DMS53 treated with DMSO at 0.1 percent for 48 hours (cell line): ENCODE data around the gene PTPRN2.
"Not testable (repeated sequence)": the region's sequence is repeated elsewhere in the genome, so short reads cannot be mapped to it uniquely, and the experiment has no call there.

Experiments used
- DNase-seq: peaks from one replicate; lab custom pipeline; 2025; ENCODE audit not compliant: unreplicated experiment; lab: John Stamatoyannopoulos, UW

PTPRN2 gene

DNA sequence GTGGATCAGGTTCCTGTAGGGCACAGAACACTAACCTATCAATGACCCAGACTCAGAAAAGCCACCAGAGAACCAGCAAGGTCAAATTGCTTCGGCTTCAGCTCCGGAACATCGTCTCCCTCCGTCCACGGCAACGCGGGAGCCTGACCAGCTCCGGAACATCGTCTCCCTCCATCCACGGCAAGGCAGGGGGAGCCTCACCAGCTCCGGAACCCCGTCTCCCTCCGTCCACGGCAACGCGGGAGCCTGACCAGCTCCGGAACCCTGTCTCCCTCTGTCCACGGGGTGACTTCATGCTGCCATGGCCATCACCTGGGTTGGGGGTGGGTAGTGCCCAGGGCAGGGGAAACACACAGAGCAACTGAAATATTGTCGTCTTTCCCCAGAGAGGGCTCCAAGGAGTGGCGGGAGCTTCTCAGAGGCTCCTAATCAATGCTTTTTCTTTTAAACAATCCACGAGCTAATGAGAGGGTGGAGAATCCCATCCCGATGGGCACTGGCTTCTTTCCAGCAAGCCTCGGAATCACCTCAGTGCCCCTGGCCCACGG is 847.3 kb downstream of the PTPRN2 start:
- DNase-seq: no peak

DNA sequence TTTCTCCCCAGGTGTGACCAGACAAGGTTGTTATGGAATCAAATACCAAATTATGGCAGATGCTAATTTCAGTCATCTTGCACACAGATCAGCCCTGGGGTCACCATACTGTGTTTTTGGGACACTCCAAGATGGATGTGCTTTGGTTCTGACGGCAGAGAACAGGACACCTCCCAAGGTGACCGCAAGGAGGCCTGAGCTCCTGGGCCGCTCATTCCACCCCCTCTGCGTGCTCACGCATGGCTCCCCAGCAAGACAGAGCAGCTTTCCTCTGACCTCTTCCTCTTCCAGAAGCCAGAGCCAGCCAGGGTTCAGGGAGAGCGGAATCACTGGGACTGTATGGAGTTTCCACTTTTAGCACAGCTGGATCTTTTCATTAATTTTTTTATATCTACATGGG is 848.0 kb downstream of the PTPRN2 start:
- no peak for DNase-seq

DNA sequence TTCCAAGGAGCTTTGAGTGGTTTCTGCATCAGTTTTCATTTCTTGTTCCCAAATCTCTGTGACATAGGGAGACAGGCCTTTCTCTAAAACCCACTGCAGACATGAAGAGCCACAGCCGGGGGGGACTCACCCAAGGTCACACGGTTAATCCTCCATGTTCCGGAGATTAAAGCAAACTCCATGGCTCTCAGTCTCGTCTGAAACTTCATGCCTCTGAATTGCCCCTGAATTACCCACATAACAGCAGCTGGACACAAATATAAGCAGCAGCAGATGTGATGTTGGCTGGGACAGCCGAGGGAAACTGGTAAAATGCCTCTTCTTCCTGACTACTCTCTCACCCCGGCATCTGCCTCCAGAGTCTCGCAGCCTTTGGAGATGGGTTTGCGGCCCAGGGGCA is 848.6 kb downstream of the PTPRN2 start:
- no peak for DNase-seq

DNA sequence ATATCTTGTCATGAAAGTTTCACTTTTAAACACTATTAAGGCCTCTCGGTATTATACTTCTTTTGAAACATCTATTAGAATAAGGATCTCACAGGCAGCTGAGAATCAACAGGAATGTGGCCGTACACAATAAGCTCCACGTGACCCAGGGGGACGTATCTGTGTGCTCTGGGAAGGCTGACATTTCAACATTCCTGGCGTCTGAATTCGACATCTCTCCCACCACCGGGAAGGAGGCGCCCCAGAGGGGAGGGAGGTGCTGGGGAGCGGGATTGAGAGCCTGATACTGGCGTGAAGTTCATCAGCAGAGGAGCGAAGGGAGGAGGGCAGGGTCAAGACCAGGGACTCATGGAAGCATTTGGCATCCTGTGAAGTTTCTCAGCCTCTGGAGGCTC is 849.6 kb downstream of the PTPRN2 start:
- DNase-seq: no peak

DNA sequence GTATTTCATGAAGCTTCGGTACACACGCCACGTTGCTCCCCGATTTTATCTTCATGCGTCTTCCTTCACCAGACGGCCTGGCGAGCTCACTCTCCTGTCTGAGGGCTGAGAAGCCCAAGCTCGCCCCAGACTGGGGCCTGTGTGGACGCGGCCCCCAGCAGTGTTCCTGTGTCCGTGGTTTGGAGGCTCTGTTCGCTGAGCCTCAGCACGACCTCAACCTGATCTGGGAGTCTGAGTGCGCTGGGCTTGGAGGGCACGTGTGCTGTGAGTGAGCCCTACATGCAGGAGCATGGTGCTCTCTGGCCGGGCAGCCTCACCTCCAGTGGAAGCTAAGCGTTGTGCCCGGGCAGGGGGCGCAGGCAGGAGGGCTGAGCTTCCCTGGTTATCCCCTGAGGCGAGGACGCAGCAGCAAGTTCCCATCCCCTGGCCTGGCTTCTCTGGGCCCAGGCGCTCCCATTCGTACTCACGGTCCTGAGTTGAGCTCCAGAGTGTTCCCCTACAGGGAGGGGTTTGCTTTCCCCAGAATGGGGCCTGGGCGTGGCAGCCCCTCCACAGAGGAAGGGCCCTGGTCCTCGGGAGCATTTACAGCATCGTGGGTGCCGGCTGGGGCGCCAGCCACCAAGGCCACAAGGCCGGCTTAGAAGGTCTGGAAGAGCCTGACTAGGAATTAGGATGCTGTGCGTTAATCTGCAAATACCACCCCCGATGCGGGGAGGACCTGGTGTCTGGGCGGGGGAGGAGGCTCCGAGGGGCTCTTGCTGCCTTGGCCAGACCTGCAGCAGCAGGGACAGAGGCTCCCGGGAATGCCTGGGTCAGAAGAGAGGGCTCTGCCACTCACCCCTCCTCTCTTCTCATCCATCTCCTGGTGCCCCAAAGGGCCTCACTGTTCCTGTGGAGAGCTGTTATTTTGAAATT is 850.2 kb downstream of the PTPRN2 start:
- no peak for DNase-seq

DNA sequence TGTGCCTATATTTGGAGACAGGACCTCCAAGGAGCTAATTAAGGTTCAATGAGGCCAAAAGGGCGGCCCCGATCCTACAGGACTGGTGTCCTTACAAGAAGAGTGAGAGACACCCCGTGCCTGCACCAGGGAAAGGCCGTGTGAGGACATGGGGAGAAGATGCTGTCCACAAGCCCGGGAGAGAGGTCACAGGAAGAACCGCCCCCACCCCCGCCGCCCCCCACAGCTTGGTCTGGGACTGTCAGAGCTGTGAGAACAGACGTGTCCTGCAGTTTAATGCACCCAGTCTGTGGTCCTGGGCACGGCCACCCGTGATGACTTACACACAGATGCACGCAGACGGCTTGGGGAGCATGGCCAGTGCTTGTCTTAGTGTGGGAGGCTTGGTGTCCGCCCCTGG is 851.3 kb downstream of the PTPRN2 start:
- no peak for DNase-seq

DNA sequence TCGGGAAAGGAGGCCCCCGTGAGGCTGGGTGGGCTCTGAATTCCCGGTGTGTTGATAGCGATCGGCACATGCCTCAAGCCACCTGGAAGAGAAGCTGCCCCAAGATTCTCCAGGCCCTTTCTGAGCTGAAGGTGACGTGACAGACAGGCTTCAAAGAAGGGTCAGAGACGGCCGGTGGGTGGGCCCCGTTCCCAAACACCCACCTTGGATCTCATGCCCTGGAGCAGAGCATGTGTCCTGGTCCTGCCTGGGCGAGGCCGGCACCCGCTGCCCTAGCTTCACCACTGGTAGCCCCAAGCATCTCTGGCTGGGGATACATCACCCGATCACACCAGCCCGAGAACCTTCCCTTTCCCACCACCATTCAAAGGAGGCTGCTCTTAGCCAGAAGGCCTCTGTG is 851.8 kb downstream of the PTPRN2 start:
- no peak for DNase-seq

DNA sequence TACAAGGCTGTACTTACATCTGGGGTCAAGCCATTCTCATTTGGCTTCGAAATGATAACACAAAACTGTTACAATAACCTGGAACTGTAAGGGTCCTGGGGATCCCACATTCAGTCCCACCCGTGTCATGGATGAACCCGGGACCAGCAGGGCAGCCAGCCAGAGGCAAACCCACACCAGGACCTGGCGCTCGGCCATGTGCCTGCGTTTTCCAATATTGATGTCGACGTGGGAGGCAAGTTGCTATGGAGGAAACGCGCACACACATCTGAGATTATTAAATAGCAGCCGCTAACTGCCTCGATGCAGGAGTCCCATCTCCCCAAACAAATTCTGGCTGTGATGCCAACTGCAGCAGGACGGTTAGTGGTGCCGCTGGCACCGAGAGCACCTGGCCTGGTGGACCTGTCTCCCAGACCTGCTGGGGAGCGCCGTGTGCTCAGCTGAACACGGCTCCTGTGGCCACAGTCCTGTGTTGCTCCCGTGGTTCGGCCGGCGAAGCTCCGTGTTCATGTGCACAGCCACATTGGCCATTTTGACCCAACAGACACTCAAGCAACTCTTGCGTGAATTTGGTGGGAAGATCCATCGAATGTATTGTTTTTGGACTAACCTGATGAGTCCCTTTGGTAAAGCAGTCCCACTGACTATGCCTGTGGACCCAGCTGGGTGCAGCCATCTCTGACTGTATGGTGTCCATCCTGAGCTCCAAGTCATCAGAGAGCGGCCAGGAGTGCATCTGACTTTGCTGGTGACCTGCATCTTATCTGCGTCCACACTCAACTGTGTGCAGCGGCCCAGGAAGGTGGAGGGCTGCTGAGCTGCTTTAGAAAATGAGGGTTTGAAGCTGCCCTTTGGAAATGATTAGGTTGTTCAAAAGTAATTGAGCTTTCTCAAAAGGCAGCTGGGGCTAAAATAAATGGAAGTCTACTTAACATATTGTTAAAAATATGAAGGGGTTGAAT is 852.7 kb downstream of the PTPRN2 start:
- DNase-seq: no peak

DNA sequence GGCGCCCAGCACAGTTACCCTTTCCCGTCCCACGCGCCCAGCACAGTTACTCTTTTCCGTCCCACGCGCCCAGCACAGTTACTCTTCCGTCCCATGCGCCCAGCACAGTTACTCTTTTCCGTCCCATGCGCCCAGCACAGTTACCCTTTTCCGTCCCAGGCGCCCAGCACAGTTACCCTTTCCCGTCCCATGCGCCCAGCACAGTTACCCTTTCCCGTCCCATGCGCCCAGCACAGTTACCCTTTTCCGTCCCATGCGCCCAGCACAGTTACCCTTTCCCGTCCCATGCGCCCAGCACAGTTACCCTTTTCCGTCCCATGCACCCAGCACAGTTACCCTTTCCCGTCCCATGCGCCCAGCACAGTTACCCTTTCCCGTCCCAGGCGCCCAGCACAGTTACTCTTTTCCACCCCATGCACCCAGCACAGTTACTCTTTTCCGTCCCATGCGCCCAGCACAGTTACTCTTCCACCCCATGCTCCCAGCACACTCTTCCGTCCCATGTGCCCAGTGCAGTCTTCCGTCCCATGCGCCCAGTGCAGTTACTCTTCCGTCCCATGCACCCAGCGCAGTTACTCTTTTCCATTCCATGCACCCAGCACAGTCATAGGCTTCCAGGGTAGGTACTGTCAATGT is 853.7 kb downstream of the PTPRN2 start:
- not testable (repeated sequence) for DNase-seq

DNA sequence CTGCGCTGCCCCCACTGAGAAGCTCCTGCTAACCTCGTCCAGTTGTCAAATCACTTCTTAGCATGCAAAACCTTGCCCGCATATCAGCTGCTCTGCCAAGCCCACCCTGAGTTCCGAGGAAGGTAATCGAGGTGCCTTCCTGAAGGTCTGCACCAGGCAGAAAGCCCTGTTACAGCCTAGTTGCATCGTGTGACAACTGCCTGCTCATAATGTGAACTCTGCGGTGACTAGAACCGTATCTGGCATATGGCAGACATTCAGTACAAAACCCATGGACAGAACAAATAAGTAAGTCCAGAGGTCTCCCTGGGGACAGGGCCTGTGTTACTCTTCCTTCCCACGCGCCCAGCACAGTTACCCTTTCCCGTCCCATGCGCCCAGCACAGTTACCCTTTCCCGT is 856.5 kb downstream of the PTPRN2 start:
- DNase-seq: no peak

DNA sequence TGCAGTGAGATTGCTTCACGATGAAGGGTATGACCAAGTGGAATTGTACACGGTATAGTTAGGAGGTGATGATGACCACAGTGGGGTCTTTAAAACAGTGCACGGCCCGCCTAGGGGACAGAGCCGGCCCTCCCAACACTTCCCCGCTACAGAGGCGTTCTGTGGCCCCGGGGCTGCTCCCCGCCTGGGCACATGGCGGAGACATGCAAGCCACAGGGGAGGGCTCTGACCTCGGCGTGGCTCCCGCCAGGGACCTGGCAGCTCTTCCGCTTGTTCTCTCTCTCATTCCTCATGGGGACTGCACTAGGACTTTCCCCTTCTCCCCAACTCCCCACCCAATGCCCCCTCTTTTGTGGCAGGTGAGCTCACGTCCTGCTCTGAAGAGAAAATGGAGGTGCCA is 857.0 kb downstream of the PTPRN2 start:
- no peak for DNase-seq

DNA sequence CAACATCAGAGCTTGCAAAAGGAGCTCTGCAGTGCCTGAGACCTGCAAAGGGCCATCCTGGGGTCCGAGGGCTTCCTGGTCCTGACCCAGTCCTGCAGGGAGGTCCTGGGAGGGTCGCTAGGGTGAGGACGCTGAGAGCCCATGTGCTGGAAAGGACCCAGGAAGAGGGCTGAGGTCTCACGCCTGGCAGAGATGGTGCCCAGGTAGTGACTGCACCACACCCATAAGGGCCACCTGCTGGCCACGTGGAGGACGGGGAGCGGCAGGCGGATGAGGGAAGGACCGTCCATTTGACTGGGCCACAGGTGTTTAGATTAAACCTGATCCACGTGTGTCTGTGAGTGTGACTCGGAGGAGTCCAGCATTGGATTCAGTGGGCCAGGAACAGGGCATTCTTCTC is 858.1 kb downstream of the PTPRN2 start:
- no peak for DNase-seq

DNA sequence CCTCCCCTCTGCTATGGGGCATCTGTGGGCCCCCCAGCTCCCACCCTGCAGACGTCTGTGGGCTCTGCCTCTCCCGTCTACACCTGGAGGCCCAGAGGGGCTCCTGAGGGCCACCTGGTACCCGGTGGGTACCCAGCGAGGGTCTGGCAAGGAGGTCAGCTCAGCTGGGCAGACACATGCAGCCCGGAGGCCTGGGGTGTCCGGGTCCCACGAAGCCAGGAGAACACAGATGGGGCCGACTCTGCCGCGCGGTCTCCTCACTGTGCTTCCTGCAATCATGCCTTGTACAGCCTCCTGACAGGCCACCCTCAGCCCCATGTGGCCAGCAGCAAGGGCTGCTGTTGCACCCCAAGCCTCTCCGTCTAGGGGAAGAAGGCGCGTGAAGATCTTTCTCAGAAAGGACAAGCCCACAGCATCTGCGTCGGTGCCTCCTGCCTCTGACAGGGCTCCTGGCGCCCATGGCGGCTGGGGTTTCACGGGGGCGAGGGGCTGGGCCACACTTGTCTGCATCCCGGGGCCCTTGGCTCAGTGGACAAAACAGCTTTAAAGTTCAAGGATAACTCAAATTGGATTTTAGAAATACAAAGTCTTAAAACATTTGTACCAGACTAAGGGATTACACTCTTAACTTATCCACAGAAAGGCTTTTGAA is 859.5 kb downstream of the PTPRN2 start:
- no peak for DNase-seq

DNA sequence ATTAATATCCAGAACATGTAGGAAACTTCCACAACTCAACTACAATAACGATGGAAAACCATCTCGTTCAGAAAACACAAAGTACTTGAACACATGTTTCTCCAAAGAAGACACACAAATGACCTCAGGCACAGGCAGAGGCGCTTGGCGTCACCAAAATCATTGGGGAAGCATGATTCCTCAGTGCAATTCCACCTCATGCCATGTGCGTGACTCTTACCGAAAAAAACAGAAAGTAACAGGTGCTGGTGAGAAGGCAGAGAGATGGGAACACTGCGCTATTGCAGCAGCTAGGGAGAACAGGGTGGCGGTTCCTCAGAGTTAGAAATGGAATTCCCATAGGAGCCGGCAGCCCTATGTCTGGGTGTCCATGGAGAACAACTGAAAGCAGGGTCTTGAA is 860.9 kb downstream of the PTPRN2 start:
- no peak for DNase-seq

DNA sequence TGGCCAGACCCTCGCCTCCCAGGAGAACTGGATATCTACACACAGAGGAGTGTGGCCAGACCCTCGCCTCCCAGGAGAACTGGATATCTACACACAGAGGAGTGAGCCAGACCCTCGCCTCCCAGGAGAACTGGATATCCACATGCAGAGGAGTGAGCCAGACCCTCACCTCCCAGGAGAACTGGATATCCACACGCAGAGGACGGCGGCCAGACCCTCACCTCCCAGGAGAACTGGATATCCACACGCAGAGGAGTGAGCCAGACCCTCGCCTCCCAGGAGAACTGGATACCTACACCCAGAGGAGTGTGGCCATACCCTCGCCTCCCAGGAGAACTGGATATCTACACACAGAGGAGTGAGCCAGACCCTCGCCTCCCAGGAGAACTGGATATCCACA is 862.3 kb downstream of the PTPRN2 start:
- DNase-seq: not testable (repeated sequence)

DNA sequence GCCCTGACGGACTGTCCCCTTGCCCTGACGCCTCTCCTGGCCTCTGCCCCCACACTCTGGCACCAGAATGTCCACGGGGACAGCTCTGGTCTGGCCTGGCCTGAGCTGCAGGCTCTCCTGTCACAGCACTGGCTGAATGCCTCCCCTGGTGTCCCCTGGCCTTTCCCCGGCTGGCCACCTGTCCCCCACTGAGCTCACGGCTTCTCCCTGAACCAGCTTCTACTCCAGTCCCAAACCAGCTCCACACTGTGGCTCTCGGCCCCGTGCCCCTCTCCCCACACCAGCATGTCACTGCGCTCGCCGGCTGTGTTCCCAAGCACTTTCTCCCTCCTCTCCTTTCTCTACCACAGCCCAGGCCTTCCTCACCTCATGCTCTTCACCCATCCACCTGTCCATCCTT is 864.4 kb downstream of the PTPRN2 start:
- DNase-seq: no peak

DNA sequence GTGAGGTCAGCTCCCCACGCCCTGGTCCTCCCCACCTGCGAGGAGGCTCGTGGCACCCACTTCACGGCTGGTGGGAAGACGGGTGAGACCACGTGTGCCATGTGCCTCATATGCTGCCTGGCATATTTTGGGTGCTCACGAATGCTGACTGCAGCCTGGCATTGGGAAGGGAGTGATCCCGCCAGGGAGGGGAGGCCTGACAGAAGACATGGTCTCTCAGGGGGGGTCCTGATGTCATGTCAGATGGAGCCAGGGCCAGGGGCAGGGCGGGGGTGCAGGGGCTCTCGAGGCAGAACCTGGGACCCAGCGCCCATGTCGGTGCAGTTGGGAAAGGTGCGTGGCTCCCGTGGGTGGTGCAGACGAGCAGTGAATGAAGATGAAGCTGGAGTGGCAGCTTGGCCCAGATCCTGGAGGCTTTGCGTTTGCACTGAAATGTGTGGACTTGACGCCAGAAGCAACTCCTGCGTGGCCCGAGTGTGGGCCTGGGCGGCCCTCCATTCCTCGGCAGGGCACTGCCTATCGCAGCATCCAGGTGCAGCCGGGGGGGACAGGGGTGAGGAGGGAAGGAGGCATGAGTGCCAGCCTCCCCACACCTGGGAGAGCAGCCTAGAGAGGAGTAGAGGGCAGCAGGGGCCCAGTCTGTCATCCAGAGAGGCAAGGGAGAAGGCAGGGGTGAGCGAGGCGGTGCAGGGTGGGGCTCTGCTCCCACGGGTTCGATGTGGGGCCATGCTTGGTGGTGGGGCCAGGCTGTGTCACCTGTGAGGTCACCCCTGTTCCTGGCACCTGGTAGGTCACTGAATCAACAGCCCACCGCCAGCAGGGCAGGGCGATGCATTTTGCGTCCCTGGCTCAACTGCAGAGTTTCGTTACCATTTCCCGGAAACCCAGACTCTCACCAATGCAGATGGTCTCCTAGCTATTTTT is 865.2 kb downstream of the PTPRN2 start:
- DNase-seq: no peak

DNA sequence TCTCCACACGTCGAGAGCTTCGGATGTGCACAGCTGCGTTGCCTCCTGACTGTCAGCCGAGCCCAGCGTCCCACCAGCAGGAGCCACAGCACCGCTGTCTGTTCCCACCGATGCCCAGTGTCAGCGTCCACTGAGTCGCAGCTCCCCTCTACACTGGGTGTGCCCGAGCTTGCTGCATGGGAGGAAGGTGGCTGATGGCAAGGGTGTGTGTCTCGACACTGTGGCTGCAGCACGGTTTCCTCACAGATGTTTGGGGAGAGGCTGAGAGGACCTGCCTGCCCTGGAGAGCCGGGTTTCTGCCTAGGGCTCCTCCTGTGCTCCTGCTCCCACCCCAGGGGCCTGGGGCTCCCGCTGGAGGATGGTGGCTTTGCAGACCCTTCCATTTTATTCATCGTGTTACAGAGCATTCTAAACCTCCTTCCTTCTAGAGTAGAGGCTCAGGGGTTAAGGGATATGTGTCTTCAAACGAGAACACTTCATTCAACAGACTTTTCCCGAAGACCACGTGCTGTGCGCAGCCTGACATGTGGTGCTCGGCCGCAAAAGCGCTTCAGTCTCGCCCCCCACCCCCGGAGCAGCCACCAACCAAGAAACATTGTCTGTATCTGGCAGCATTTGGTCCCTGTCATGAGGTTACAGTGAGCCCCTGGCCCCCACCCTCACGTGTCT is 866.0 kb downstream of the PTPRN2 start:
- no peak for DNase-seq
